NCI-H774 (cell line): Measurements from ENCODE around the gene UBA6.
"Not testable (repeated sequence)": the region's sequence is repeated elsewhere in the genome, so short reads cannot be mapped to it uniquely, and the experiment has no call there.

Experiments used
- DNase-seq: peaks from one replicate; lab custom pipeline; 2025; lab: John Stamatoyannopoulos, UW

The UBA6 gene

DNA sequence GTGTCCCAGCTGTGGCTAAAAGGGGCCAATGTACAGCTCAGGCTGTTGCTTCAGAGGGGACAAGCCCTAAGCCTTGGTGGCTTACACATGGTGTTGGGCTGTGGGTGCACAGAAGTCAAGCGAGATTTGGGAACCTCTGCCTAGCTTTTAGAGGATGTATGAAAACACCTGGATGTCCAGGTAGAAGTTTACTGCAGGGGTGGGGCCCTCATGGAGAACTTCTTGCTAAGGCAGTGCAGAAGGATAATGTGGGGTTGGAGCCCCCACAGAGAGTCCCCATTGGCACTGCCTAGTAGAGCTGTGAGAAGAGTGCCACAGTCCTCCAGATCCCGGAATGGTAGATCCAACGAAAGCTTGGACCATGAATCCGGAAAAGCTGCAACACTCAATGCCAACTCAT, 40.5 kb downstream of the UBA6 start:
- no peak for DNase-seq

DNA sequence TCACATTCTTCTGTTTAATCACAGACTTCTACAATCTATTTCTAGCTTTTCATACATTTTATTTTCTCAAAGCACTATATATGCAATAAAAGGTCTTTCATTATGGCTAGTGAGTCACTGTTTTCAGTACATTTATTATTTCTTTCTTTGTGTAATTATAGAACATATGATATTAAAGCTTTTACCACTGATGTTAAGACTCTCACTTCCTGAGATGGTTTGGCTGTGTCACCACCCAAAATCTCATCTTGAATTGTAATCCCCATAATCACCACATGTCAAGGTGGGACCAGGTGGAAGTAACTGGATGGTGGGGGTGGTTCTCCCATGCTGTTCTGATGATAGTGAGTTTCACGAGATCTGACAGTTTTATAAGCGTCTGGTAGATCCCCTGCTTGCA, 41.9 kb downstream of the UBA6 start:
- no peak for DNase-seq

DNA sequence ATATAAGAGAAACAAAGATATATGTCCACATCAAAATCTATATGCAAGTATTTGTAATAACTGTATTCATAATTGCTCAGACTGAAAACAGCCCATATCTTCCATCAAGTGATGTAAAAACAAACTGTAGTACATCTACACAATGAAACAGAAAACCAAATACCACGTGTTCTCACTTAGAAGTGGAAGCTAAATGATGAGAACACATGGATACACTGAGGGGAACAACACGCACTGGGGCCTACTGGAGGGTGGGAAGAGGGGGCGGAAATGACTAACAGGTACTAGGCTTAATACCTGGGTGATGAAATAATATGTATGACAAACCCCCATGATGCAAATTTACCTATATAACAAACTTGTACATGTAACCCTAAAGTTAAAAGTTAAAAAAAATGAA, 42.7 kb downstream of the UBA6 start:
- DNase-seq: no peak

DNA sequence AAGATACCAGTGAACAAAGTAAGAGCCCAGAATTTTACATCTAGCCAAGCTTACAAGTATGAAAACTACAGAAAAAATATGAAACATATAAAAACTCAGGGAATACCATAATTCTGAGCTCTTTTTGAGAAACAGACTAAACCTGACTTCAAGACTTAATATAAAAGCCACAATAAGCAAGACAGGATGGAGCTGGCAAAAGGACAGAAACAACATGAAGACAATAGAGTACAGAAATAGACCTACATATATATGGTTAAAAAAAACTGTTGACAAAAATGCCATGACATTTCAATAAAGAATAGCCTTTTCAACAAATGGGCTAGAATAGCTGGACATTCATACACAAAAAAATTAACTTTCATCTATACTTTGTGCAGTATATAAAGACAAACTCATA, 49.4 kb downstream of the UBA6 start:
- DNase-seq: no peak

DNA sequence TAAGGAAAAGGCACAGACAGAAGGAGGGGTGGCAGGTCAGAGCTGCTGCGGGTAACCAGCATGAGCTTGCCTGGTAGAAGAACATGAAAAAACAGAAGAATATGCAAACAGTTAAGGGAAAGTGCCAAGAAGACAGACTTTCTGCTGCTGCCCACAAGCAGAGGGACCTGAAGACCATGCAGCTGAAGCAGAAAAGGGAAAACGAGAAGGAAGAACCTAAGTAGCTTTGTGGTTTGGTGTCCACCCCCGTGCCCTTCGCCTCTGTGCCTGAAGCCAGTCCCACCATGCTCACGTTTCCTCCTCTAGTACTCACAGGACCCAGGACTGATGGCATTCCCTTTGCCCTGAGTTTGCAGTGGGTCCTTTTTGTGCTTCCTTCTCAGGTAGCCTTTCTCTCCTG, 62.8 kb downstream of the UBA6 start:
- no peak for DNase-seq

DNA sequence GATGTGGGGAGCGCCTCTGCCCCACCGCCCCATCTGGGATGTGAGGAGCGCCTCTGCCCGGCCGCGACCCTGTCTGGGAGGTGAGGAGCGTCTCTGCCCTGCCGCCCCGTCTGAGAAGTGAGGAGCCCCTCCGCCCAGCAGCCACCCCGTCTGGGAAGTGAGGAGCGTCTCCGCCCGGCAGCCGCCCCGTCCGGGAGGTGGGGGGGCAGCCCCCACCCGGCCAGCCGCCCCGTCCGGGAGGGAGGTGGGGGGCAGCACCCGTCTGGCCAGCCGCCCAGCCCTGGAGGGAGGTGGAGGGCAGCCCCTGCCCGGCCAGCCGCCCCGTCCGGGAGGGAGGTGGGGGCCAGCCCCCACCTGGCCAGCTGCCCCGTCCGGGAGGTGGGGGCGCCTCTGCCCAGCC, 64.0 kb downstream of the UBA6 start:
- DNase-seq: not testable (repeated sequence)

DNA sequence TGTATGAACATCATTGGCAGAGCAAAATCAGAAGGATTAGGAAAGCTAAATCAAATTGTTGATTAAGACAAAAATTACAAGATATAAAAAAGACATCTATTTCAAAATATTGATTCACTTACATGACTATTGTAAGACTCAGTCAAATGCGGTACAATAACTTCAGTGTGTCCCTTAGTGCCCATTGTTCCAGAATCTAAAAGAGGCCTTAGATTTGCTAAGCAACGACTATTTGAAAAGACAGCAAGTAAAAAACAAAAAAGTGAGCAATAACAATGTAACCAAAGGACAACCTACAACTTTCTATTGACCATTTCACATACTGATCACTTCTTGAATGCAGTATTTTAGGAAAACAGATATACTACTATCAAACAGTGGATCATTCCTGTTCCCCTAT, 65.6 kb downstream of the UBA6 start:
- DNase-seq: no peak

DNA sequence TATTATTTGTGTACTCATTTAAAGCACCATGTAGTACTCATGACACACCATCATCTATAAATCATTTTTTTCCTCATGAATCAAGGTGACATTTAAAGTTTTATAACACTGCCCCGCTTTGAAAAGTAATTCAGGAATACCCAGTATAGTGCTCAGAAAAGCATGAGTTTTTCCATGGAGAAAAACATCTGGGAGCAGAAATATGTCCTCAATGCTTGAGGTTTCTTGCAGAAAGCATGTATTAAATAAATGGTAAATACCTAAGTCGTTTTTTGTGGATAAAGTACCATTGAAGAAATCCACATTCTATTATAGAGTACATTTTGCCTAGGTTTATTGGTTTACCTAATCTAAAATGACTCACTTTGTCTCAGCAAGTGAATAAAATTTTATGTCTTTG, 66.2 kb downstream of the UBA6 start:
- no peak for DNase-seq

DNA sequence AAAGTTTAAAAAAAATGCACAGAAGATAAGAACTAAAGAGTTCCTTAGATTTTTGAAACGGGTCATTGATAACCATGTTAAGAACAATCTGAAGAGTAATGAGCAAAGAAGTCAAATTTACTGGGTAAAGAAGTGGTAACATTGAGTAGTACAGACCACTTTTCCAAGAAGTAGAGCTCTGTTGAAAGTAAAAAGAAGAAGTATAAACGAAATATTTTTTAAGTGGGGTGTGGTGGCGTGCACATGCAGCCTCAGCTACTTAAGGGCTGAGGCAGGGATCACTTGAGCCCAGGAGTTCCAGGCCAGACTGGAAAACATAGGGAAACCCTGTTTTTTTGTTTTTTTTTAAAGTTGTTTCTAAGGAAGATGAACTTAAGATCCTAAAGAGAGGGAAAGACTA, 68.5 kb downstream of the UBA6 start:
- DNase-seq: no peak

DNA sequence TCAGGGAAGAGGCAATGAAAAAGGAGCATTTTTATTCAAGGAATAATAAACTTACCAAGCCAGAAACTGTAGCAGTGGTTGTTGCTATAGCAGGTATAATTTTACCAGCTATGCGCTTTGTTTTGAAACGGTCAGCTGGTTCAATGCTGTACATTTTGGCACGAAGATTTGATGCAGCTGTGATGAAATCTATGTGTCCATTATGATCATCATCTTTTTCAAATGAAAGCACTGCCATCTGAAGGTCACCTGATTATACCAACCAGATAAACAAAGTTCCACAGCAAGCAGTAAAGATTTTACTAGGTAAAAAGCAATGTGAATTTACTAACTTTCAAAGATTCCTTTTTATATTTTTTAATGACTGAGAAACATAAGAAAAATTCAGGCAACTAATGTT, 76.0 kb downstream of the UBA6 start:
- no peak for DNase-seq

DNA sequence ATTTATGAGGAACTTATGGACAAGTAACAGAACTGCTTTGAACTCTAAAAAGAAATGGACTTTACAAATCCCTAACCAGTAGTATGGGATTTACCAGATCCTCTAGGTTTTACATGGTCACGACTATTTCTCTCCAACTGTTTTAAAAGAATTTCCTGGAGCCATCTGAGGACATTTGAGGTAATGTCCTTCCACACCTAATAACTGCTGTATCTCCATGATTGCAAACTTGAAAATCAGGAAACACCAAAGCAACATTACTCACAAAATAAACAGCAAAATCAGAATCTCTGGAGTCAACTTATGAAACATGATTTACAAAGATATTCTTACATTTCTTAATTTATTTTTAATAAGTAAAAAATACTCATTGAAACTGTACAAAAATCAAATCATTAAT, 84.5 kb downstream of the UBA6 start:
- DNase-seq: no peak

DNA sequence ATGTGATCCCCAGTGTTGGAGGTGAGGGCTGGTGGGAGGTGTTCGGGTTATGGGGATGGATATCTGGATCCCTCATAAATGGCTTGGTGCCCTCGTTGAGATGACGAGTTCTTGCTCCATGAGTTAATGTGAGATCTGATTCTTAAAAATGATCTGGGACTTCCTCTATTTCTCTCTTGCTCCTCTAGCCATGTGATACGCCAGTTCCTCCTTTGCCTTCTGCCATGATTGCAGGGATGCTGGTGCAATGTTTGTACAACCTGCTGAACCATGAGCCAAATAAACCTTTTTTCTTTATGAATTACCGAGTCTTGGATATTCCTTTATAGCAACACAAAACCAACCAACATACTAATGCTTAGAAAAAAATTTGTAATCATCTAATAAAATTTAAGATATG, 85.8 kb downstream of the UBA6 start:
- no peak for DNase-seq

DNA sequence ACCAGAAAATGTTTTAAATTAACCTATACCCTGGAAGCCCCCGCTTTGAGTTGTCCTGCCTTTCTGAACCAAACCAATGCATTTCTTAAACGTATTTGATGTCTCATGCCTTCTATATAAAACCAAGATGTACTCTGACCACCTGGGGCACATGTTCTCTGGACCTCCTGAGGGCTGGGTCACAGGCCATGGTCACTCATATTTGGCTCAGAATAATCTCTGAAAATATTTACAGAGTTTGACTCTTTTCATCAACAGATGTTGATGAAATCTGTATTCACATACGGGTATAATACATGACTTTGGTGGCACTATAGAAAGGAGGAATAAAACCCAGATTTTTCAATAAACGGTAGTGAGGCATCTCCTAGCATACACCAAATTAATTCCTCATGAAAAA, 86.8 kb downstream of the UBA6 start:
- no peak for DNase-seq

DNA sequence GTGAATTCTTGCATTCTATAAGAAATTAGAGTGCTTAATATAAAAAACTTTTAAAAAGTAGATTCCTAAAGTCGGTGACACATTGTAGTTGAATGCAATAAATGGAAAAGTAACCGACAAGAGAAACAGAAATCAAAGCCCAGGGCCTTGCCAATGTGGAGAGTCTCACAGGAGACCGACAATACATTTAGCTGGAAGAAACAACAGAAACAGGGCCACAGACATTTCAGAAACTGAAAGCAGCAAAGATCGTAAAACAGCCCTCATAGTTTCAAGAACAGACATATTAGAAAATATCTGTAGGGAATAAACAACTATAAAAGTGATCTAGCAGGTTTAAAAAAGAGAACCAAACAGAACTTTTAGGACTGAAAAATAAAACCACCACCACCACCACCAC, 92.9 kb downstream of the UBA6 start:
- DNase-seq: no peak

DNA sequence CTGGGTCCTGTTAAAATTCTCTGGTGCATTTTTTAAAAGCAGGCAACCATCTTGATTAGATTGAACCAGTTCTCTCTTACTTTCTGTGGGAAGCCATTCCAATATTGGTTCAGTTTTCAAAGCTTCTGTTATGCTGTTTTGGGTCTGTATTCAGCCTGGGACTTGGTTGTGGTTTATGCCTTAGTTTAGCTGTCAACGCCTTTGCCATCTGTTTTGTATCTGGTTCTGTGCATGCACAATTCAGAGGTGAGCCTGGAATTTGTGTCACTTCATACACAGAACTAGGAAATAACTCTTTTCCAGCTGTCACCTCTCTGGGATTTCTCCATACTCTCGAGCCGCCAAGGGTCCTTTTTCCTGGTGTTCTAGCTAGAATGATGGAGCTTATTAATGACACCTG, 96.2 kb downstream of the UBA6 start:
- DNase-seq: no peak

DNA sequence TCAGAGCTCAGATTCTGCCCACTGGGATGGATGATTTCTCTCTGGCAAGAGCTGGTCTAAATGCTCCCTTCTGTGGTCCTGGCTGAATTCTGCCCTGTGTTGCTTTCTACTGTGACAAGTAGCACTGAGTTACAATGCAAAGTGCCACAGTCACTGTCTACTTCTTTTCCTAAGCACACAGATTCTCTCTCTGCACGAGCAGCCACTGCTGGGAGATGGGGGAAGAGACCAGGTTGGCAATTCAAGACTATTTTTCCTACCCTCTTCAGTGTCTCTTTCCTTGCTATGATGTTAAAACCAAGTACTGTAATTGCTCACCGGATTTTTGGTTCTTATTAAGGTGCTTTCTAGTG, 97.0 kb downstream of the UBA6 start:
- no peak for DNase-seq

DNA sequence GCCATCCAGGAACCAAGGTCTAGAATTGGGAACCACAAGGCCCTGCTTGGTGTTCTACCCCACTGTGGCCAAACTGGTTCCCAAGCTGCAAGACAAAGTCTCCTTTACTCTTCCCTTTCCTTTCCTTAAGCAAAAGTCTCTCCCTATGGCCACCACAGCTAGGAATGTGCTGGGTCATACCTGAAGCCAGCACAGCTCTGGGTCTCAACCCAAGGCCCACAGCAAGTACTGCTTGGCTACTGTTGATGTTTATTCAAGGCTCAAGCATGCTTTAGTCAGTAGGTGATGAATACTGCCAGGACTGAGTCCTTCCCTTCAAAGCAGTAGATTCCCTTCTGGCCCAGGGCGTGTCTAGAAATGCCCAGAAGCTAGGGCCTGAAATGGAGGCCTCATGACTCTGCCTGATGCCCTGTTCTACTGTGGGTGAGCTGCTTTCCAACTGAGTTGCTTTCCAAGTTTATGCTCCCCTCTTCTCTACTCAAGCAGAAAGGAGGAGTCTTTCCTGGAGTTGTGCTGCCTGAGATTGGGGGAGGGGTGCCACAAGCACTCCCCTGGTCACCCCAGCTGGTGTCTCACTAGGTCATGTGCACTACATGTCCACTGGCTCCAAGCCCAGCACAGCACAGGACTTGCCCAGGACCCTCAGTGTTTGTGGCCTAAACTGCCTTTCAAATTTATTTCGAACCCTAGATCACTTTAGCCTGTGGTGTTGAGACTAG, 97.5 kb downstream of the UBA6 start:
- DNase-seq: no peak

DNA sequence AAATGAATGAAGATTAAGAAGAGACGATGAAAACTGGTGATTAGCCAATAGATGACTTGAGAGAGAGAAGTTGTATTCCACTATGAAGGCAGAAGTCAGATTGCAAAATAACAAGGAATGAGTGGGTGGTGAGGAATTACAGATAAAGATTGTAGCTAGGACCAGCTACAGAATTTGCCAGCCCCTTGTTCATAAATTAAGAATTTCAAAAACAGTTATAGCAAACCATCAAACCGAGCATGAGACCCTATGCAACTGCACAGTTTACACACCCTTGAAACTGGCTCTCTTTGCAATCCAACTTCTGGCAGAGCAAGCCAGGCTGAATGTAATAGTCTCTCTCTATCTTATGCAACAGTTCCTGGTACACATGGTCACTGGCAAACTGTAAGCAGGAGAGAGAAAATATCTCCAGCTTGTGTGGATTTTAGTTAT, 107.2 kb downstream of the UBA6 start:
- no peak for DNase-seq

DNA sequence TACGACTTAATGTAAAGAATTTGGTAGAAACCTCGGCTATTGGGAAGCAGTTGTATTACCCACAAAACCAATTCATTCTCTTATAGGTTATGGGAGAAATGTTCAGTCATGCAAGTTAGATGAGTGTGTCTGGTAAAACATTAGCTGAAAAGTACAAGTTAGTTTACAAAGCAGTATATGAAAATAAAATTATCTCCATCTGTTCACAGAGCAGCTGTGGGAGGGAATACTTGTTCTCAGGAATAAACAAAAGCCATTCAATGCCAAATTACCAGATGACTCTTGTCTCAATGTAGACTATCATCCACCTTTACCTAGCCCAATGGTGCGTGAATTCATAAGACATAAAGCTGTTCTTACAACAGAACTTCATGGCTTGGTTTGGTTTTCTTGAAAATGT, 113.8 kb downstream of the UBA6 start:
- DNase-seq: no peak

DNA sequence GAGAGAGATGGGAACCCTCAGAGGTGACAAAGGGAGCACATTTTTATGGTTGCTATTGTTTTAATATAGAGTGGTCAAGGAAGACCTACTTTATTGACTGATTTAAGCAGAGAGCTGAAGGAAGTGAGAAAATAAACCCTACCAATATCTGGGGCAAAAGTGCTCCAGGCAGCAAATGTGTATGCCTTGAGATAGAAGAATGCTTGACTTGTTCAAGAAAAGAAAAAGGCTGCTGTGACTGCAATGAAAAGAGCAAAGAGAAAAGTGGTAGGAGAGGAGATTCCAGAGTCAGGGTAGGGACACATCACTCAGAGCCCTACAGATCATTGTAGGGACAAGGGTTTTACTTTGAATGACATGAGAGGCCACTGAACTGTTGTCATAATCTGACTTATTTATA, 116.5 kb downstream of the UBA6 start:
- DNase-seq: no peak

DNA sequence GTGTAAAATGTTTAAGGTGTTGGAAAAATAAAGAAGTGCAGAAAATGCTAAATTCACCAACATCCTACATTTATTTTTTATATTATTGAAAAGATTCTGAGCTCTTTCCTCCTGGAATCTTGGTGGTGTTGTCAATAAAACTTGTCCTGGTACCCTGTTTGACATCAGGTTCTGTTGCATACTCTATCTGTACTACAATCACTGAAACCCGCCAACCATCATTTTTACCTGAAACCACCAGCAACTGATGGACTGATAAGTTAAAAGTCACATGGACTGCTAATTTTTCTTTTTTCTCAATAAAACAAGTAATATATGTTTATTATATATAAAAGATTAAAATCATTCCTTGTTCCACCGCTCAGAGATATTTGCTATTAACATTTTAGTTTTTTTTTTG, 119.0 kb downstream of the UBA6 start:
- DNase-seq: no peak

DNA sequence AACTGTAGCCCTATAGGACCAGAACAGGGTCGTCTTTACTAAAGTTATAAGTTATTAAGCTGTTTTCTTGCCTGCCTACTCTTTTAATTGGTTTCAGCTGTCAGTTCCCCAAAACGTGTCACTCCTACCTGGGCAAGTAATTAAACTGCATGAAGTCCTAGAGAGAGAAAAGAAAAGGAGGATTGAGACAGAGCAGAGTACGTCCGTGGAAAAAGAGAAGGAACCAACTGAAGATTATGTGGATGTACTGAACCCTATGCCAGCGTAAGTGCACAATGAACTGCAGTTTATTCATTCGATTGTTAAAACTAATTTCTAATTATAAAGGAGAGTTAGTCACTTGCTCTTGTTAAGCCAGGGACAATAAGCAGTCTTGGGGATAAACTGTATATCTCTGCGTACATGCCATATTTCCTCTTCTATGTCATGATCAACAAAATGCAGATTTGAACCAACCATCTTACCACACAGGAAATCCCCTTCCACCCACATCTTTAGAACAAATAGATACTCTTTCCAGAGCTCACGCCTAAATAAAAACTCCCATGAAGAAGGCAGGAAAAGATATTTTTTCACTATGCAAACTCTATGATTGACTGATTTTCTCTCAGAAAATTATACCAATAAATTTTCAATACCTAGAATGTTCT, 119.6 kb downstream of the UBA6 start:
- DNase-seq: no peak

DNA sequence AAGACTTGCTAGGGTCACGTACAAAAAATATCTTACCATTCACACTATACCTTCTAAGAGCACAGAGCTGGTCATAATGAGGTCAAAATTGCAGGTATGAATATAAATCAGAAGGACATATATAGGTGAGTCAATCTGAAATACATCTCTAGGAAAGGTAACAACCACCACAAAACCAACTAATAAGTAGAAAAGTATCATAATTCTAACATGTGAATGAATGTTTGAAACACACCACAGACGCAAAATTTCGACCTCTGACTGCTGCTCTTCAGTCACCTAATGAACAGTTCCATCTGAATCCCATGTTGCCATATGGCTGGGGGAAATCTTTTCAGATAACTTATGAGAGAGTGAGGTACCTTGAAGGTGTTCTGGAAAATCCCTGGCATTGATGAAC, 120.4 kb downstream of the UBA6 start:
- no peak for DNase-seq

DNA sequence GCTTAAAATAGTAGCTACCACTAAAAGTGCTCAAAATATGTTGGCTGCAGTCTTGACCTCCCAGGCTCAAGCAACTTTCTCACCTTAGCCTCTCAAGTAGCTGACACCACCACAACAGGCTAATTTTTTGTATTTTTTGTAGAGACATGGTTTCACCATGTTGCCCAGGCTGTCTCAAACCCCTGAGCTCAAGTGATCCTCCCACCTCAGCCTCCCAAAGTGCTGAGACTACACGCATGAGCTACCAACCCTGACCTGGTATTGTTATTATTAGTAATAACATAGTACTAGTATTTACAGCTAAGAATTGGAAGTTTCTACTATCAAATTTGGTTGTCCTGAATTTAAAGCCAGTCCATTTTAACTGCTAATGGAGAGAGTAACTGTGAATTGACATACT, 124.4 kb downstream of the UBA6 start:
- DNase-seq: no peak
